OCI-LY7 (cell line): ENCODE results near the gene ZNF462. TPM values are rescaled to one million over a fixed set of nuclear protein-coding genes. Genes with fewer than 3 reads are reported as not detected.

ENCODE experiments used
- BruUV-seq: library from RNA; stranded (reverse); fragments of 400-500 nt; replicated peaks from 2 replicates; lab custom pipeline; 2021; lab: Mats Ljungman, UMichigan
- CTCF ChIA-PET: fragments of 300-600 bp; sonication (Branson Sonifier 250); formaldehyde crosslinking; loops from one replicate; lab custom pipeline; 2022; ENCODE audit warnings: antibody characterized with exemption; ENCODE audit not compliant: unreplicated experiment; lab: Charles Lee
- POLR2A ChIA-PET: fragments of 300-600 bp; sonication (Branson Sonifier 250); formaldehyde crosslinking; loops from one replicate; lab custom pipeline; 2022; ENCODE audit warnings: antibody characterized with exemption; lab: Charles Lee
- DNase-seq: peaks from one replicate; pipeline ENCODE4 v3.0.0-alpha.2; 2015; ENCODE audit warnings: low spot score
- H2AFZ ChIP-seq: fragments of 200-600 bp; sonication (generic), shearing (Covaris generic); 2 replicates; pipeline ENCODE4 v1.6.1; 2014; ENCODE audit warnings: mild to moderate bottlenecking, antibody characterized with exemption, low read length, moderate library complexity
- H3K27ac ChIP-seq: fragments of 200-600 bp; sonication (generic); 2 replicates; pipeline ENCODE4 v1.5.1; 2014; ENCODE audit warnings: mixed run types, low read depth, mild to moderate bottlenecking, moderate library complexity, low read length, inconsistent platforms; ENCODE audit not compliant: poor library complexity, severe bottlenecking
- H3K36me3 ChIP-seq: fragments of 200-600 bp; sonication (generic); 2 replicates; pipeline ENCODE4 v1.6.1; 2014; ENCODE audit warnings: mild to moderate bottlenecking, antibody characterized with exemption, low read length, moderate library complexity, mixed read lengths; ENCODE audit not compliant: insufficient read depth
- H3K4me1 ChIP-seq: fragments of 200-600 bp; sonication (generic); 2 replicates; pipeline ENCODE4 v1.5.1; 2014; ENCODE audit warnings: mild to moderate bottlenecking, low read length; ENCODE audit not compliant: insufficient read depth, poor library complexity, severe bottlenecking
- H3K4me2 ChIP-seq: fragments of 200-600 bp; sonication (generic); 2 replicates; pipeline ENCODE4 v1.6.1; 2014; ENCODE audit warnings: mild to moderate bottlenecking, low read length
- H3K4me3 ChIP-seq: fragments of 200-600 bp; sonication (generic); 2 replicates; pipeline ENCODE4 v1.5.1; 2014; ENCODE audit warnings: mild to moderate bottlenecking, low read depth, low read length; ENCODE audit not compliant: poor library complexity, severe bottlenecking
- H3K79me2 ChIP-seq: fragments of 200-600 bp; sonication (generic); 2 replicates; pipeline ENCODE4 v1.6.1; 2016; ENCODE audit warnings: low read depth, mild to moderate bottlenecking, low read length, moderate library complexity, mixed read lengths; ENCODE audit not compliant: insufficient read depth
- H3K9me2 ChIP-seq: fragments of 200-600 bp; sonication (generic); 2 replicates; pipeline ENCODE4 v1.6.1; 2016; ENCODE audit warnings: mild to moderate bottlenecking, low read length, mixed read lengths; ENCODE audit not compliant: insufficient read depth
- H3K9me3 ChIP-seq: fragments of 200-600 bp; sonication (generic); 2 replicates; pipeline ENCODE4 v1.6.1; 2014; ENCODE audit warnings: mild to moderate bottlenecking, mixed run types, low read length, mixed read lengths
- H4K20me1 ChIP-seq: fragments of 200-600 bp; sonication (generic); 2 replicates; pipeline ENCODE4 v1.6.1; 2014; ENCODE audit warnings: mild to moderate bottlenecking, antibody characterized with exemption, low read length, moderate library complexity, mixed read lengths; ENCODE audit not compliant: insufficient read depth
- CTCF ChIP-seq: fragments of 200-600 bp; sonication (generic); conservative IDR thresholded peaks from 2 replicates; pipeline ENCODE4 v1.5.1; 2014; ENCODE audit warnings: mild to moderate bottlenecking, antibody characterized with exemption, low read length, moderate library complexity, mixed read lengths
- EZH2phosphoT487 ChIP-seq: fragments of 200-600 bp; sonication (generic); IDR thresholded peaks from 2 replicates; pipeline ENCODE4 v1.6.1; 2018; ENCODE audit warnings: low read depth, borderline replicate concordance, mild to moderate bottlenecking, mixed run types, antibody characterized with exemption, low read length, moderate library complexity, mixed read lengths
- intact Hi-C: fragments of 100-400 bp; cut with micrococcal nuclease; formaldehyde crosslinking; loops from one replicate; pipeline ENCODE4 v1.10.0; 2022; ENCODE audit not compliant: unreplicated experiment
- total RNA-seq, 2 experiments: library from RNA; depleted of rRNA in 1 of 2; stranded (reverse); fragments of >200 nt in 1 of 2; shearing (Covaris generic) in 1 of 2; gene quantifications; 2 replicates each; pipeline ENCODE4 v1.2.3, GENCODE V29; 2014 to 2022

The ZNF462 gene
- total RNA-seq, 2 experiments from 2014 or later, result 0.88 to 1.1 TPM

- no peaks in the 10 kb centered on the region for H3K4me1 ChIP-seq
- H3K9me3 ChIP-seq, result no peaks in the 10 kb centered on the region
- no peak overlapping the region for H2AFZ ChIP-seq
- H3K27ac ChIP-seq, result no peak overlapping the region
- H3K4me3 ChIP-seq, result no peak overlapping the region
- H3K79me2 ChIP-seq, result no peaks in the 10 kb centered on the region
- DNase-seq, result no peak
- POLR2A ChIA-PET, result interaction anchor here (0.6 kb wide), 1 partner anchor 35 kb away, joined by 3 read pairs; no protein-coding TSS in a partner anchor
- BruUV-seq, result no TSS peak
- no peaks in the 10 kb centered on the region for H4K20me1 ChIP-seq
- TF ChIP-seq CTCF (no peak), EZH2phosphoT487 (no peak)
- no peaks in the 10 kb centered on the region for H3K9me2 ChIP-seq
- CTCF ChIA-PET, result no interaction called here
- H3K4me2 ChIP-seq, result no peak overlapping the region
- no peaks in the 10 kb centered on the region for H3K36me3 ChIP-seq
- intact Hi-C loops, result no loop called here
These were observed 44.9 kb upstream of the ZNF462 start for GRCh38 chr9:106818034-106818433.

- no peaks in the 10 kb centered on the region for H4K20me1 ChIP-seq
- CTCF ChIA-PET, result no interaction called here
These were observed 42.1 kb upstream of the ZNF462 start for GRCh38 chr9:106820866-106821265.

More at GRCh38 chr9:106820866-106821265, 42.1 kb upstream of the ZNF462 start:
- Histone ChIP-seq H3K36me3 (no peaks in the 10 kb centered on the region), H3K9me3 (no peaks in the 10 kb centered on the region), H3K9me2 (no peaks in the 10 kb centered on the region), H3K27ac (no peak overlapping the region), H2AFZ (no peak overlapping the region), H3K4me3 (no peak overlapping the region), H3K4me1 (no peaks in the 10 kb centered on the region), H3K79me2 (no peaks in the 10 kb centered on the region), H3K4me2 (no peak overlapping the region)
- no peak for DNase-seq
- intact Hi-C loops, result no loop called here
- BruUV-seq, result no TSS peak
- POLR2A ChIA-PET, result no interaction called here
- TF ChIP-seq EZH2phosphoT487, result no peak
- TF ChIP-seq CTCF, result no peak
